NOMO-1 treated with DMSO at 0.1 percent for 48 hours (cell line): ENCODE results near the gene NHSL1.

Experiments used
- DNase-seq: peaks from one replicate; lab custom pipeline; 2025; ENCODE audit not compliant: unreplicated experiment; lab: John Stamatoyannopoulos, UW

NHSL1 gene

DNA sequence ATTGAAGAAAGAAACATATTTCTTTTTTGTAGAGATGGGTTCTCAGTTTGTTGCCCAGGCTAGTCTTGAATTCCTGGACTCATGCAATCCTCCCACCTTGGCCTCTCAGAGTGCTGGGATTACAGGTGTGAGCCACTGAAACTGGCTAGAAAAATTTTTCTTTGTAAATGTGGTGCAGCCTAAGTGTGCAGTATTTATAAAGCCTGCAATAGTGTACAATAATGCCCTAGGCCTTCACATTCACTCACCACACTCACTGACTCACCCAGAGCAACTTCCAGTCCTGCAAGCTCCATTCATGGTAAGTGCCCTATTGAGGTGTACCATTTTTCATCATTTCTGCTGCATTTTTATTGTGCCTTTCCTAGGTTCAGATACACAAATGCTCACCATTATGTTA lies 31.4 kb downstream of the NHSL1 start:
- no peak for DNase-seq

DNA sequence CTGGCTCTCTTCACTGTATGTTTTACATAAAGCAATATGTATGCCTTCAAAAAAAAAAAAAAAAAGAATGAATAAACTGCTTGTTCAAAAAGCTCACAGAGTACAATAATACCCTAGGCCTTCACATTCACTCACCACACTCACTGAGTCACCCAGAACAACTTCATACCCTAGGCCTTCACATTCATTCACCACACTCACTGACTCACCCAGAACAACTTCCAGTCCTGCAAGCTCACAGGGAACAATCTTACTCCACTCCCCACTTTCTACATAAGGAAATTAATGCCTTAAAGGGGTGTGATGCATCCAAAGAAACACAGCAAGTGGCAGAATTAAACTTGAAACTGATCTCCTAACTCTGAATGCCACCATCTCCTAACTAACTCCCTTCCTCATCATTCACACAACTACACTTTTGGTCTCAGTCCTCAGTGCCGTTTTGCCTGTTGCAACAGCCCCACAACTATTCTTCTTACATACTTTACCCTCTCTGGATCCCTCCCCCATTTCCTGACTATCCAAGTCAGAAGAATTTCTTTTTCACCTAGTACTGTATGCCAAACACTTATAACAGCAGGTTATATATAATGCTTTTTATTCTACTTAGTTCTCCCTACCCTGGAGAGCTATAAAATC lies 34.2 kb downstream of the NHSL1 start:
- no peak for DNase-seq

DNA sequence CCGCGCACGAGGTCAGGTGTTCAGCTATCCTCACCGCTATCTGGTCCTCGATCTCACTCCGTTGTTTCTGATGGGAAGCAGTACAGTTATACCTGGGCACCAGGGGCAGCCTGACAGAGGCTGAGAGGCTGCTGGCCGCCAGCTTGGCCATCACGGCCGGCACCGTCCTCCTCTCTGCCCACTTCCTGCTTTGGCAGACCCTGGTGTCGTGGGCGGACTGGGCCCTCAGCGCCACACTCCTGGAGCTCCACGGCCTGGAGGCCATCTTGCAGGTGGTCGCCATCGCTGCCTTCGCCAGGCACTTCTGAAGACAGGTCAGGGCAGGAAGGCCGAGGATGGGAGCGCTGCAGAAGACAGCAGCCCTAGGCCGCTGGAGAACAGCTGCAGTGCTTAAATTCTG lies 35.2 kb downstream of the NHSL1 start:
- DNase-seq = no peak

DNA sequence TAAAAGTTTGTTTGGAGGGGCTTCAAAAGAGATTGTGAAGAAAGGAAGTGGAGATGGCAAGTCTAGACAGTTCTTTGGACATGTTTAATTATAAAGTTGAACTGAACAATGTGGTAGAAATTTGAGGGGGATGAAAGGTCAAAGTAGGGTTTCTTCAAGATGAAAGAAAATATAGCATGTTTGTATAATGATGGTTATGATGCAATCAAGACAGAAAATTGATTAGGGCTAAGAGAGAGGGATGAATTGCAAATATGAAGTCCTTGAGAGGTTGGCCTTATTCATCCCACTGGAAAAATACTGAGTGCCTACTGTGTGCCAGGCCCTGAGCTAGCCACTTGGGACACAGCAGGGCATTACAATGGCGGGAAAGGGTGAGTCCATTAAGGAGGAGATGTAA lies 37.6 kb downstream of the NHSL1 start:
- DNase-seq = no peak

DNA sequence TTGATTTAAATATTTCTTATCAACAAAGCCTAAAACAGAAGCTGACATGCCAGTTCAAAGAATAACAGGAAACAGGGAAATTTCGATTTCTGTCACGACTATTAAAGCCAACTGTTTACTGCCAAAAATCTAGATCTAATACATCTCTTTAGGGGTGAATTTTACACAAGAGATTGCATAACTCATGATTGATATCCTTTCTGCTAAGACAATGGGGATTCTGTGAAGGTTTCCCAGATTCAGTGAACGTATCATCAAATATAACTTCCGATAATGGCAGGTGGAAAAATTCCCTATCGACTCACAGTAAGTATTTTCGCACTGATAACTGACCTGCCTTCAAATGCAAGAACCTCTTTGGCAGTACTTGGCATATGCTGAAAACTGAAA lies 42.9 kb downstream of the NHSL1 start:
- DNase-seq = no peak

DNA sequence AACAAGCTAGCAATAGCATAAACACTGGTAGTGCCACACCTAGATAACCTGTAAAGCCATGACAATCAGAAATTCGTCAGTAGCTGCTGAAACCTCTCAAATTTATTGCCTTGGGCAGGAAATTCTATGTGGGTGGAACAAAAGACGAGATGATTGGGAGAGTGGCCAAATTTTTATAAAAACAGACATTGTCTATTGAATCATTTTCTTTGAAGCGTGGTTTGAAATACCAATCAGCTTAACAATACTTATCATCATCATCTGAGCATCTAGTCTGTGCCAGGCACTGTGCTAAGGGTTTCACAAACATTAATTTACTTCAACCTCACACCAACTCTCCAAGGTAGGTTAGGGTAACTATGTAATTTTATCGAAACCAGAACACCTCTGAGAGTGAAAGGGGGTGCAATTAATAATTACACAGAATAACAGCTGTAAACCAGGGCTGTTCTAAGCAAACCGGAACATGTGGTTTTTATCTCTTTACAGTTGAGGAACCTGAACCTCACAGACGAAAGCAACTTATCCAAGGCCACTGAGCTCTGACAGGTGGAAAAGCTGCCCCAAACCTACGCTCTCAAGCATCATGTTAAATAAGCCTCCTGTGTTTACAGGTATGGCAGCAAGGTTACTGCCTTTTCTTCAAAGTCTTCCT lies 43.4 kb downstream of the NHSL1 start:
- DNase-seq = peak; percentile 57

DNA sequence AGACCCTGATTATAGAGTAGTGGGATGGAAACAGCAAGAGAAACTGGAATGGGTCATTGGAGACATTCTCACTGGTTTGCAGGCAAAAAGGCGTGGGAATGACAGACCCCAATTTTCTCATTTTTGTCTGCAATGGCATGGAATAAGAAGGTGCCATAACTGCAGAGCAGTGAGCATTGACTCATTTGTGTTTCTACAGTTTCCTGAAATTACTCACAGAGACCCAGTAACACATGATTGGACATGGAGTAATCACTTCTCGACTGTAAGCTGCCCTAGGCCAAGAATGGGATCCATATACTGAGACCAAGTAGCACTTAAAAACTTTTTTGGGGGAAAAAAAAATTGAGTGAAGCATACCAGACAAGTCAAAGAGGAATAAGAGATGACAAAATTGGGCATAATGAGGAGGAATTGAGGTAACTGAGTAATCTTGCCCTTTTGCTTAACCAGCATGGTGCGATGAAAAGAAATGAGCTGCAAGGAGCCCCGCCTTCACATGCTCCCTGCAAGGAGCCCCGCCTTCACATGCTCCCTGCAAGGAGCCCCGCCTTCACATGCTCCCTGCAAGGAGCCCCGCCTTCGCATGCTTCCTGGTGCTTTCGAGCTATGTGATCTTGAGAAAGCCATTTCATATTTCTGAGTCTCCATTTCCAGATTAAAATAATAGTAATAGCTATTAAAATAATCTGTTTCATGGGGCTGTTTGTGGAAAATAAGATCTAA lies 44.1 kb downstream of the NHSL1 start:
- no peak for DNase-seq

GRCh38 chr6:138451043-138451442 lies 48.3 kb downstream of the NHSL1 start:
- no peak for DNase-seq

DNA sequence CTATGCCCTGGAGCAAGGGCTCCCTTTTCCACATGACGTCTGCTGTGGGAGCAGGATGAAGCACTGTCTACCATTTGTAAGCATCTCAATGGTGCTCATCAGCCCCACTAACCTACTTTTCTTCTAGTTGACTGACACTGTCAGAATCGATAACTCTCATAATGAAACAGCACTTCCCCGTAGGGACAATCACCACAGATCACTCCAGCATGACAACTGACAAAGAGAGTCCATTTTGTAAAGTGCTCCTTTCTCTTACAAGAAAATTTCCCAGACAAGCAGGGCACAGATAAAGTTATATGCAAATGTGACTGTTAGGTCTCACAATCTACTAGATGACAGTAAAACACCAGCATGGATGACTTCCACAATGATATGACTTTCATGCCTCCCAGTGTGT lies 48.8 kb downstream of the NHSL1 start:
- no peak for DNase-seq

DNA sequence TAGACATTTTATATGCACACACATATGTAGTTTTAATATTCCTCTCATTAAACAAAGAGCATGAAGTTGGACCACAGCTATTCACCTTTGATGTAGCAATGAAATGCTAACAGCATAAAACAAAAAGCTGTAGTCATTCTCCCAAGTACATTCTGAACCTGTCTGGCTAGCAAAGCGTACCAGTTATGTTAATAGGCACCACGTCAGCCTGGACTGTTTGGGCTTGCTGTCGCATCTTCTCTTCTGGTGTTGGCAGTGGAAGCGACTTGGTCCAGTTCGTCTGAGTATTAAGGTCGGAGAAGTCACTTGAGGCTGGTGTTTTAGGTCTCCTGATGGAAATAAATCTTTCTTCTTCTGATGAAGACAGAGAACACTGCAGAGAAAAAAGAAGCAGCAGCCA lies 52.5 kb downstream of the NHSL1 start:
- DNase-seq = no peak

DNA sequence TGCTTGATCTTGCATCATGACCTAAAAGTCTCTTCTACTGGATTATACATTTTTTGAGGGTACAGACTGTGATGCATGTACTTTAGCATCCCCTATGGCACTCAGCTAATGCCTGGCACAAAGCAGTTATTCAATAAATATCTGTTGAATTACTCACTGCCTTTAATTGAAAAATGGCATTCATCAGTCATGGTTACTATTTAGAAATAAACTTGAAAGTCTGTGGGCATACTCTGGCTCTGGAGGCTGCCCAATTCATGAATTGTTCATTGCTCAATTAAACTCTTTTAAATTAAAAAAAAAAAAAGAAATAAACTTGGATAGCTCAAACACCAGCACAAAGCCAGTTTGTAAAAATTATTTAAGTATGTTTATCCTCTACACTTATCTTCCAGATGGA lies 55.3 kb downstream of the NHSL1 start:
- no peak for DNase-seq

- DNase-seq = no peak
Measured at GRCh38 chr6:138442663-138443062, 56.6 kb downstream of the NHSL1 start.

GRCh38 chr6:138441965-138442364 lies 57.3 kb downstream of the NHSL1 start:
- no peak for DNase-seq

DNA sequence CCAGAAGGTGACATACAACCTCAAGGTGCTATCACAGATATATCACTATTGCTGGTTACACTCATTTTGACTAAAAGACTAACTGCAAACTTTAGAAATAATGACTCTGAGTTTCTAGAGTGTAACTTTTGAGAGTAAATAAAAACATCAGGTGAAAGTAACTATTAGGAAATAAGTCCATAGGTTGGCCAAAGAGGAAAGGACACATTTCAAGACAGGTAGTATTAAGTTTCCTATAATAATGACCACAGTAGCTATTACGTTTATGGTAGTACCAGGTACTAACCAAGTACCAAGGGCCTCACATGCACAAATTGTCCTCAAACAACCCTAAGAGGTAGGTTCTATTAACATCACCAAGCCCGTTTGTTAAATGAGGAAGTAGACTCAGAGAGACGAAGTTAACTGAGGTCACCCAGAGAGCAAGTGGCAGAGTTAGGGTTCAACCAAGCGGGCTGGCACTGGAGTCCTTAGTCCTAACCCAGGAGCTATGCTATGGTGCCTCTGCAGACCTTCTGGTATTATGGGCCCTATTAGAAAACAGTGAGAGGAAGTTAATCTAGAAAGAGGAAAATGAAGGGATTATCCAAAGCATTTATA lies 58.4 kb downstream of the NHSL1 start:
- DNase-seq = peak; percentile 61

- no peak for DNase-seq
Measured at GRCh38 chr6:138440296-138440695, 59.0 kb downstream of the NHSL1 start.

DNA sequence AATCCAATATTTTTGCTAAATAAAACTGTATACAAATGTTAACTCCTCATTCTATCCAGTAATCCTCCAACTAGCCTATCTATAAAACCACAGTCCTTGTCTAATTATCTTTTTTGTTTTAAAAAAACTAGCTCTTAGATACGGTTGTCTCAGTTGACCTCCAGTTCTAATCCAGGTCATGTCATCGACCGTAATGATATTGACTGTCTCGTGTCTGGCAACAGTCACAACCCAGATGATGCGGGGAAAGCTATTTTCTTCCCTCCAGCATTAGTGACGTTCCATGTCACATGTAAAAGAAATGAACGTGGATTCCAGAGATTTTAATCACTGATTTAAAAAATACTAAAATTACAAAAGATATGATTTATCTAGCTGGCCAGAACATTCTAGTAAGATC lies 59.7 kb downstream of the NHSL1 start:
- DNase-seq = no peak

DNA sequence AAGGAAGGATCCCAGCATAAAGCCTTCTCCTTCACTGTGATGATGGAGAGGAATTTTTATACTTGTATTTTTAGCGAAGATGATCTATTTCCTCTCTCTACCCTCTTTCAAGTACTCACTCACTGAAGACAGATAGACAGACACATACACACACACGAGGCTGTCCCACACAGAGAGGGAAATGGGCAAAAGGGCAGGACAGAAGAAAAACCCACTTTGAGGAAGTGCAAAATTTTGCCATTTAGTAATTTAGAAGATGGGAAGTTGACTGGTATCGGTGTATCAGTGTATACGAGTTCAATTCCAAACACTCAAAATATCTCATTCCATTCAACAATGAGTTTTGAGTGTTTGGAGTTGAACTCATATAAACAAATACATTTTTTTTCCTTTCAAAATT lies 64.4 kb downstream of the NHSL1 start:
- peak; percentile 59 for DNase-seq

GRCh38 chr6:138434096-138434495 lies 65.2 kb downstream of the NHSL1 start:
- no peak for DNase-seq

DNA sequence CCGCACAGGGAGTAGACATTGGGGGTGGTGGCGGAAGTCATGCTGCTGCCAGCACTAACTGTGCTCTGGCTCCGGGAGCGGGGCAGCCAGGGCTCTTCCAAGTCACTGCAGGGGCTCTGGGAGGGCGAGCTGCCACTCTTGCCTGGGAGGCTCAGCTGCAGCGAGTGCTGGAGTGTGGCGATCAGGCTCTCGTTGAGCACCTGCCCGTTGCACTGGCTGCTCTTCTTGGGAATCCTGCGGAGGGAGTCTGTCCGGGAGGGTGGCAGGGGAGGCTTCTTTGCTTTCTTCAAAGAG lies 67.3 kb downstream of the NHSL1 start:
- no peak for DNase-seq

DNA sequence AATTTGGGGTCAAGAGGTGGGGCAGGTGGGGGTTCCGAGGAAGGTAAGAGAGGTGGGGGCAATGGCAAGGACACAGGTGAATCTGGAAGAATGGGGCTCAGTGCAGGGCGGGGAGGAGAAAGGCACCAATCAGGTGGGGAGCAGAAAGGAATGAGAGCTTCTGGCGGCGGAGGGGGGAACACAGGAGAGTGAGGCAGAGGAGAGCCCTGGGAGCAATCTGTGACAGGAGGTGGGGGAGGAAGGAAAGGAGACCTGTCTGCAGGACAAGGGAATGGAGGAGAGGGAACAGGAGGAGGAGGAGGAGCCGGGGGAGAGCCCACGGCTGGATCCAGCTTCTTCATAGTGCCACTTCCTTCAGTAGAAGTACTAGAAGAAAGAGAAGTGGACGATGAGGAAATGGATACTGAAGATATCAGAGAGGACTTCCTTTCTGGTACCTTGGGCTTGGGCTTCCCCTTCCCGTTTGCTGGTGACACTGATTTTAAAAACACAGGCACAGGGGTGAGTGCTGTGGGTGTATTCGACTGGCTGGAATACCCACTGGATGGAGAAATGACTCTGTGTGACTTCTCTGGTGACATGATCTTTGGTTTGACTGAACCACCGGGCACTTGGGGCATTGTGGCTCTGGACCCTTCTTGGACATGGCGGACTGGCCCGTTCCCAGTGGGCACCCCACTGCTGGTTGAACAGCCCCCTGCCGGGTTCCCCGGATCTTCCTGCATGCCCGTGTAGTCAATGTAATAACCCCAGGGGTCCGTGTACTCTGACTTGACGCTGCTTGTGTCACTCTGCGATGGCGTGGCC lies 67.8 kb downstream of the NHSL1 start:
- DNase-seq = peak; percentile 79

- no peak for DNase-seq
Measured at GRCh38 chr6:138430361-138431145, 68.7 kb downstream of the NHSL1 start.
